ENCODE measurements around the gene CDC42EP2.

Gene CDC42EP2

GRCh38 chr11:65357856-65358356 is 43.2 kb downstream of the CDC42EP2 start:
- H3K36me3 ChIP-seq (ENCODE audit: control insufficient read depth, low read length): peaks cover 5% of the 10 kb centered on the region
- H3K4me2 ChIP-seq (ENCODE audit: low read length): no peak overlapping the region
- H3K9me3 ChIP-seq (ENCODE audit: control insufficient read depth, insufficient read depth, low read length): no peaks in the 10 kb centered on the region
- no peak overlapping the region for H3K27ac ChIP-seq (ENCODE audit: low read depth, low read length)
- H3K4me3 ChIP-seq (ENCODE audit: low read length): no peak overlapping the region
- TF ChIP-seq CTCF (IDR thresholded peaks at IDR 0.05; ENCODE audit: low read depth, low read length, poor library complexity, severe bottlenecking): no peak
- TF ChIP-seq EZH2phosphoT487 (IDR thresholded peaks at IDR 0.05; ENCODE audit: borderline replicate concordance, low read length): no peak
- no peaks in the 10 kb centered on the region for H3K27me3 ChIP-seq (ENCODE audit: control insufficient read depth, low read length)
- H3K79me2 ChIP-seq (ENCODE audit: control insufficient read depth, low read length): no peaks in the 10 kb centered on the region
- peaks cover 3% of the 10 kb centered on the region; the same call in 1 of the 2 replicates for H4K20me1 ChIP-seq (ENCODE audit: control insufficient read depth, insufficient read depth, low read depth, low read length)
- peaks cover 11% of the 10 kb centered on the region for H3F3A ChIP-seq (ENCODE audit: control insufficient read depth, insufficient read depth)
- H3K4me1 ChIP-seq (ENCODE audit: control insufficient read depth, low read length): peaks cover 17% of the 10 kb centered on the region
- no peaks in the 10 kb centered on the region for H3K9me2 ChIP-seq (replicated peaks; ENCODE audit: control insufficient read depth, low read length)

GRCh38 chr11:65362320-65362931 is 47.8 kb downstream of the CDC42EP2 start:
- no peaks in the 10 kb centered on the region for H3F3A ChIP-seq (ENCODE audit: control insufficient read depth, insufficient read depth)
- no peak overlapping the region for H3K4me2 ChIP-seq (ENCODE audit: low read length)
- no peaks in the 10 kb centered on the region for H4K20me1 ChIP-seq (ENCODE audit: control insufficient read depth, insufficient read depth, low read depth, low read length)
- H3K27ac ChIP-seq (ENCODE audit: low read depth, low read length): no peak overlapping the region
- H3K9me3 ChIP-seq (ENCODE audit: control insufficient read depth, insufficient read depth, low read length): no peaks in the 10 kb centered on the region
- peaks cover 10% of the 10 kb centered on the region for H3K4me1 ChIP-seq (ENCODE audit: control insufficient read depth, low read length)
- TF ChIP-seq CTCF (IDR thresholded peaks at IDR 0.05; ENCODE audit: low read depth, low read length, poor library complexity, severe bottlenecking) (no peak), EZH2phosphoT487 (IDR thresholded peaks at IDR 0.05; ENCODE audit: borderline replicate concordance, low read length) (no peak)
- H3K27me3 ChIP-seq (ENCODE audit: control insufficient read depth, low read length): no peaks in the 10 kb centered on the region
- no peaks in the 10 kb centered on the region for H3K36me3 ChIP-seq (ENCODE audit: control insufficient read depth, low read length)
- H3K79me2 ChIP-seq (ENCODE audit: control insufficient read depth, low read length): no peaks in the 10 kb centered on the region
- H3K4me3 ChIP-seq (ENCODE audit: low read length): no peak overlapping the region
- no peaks in the 10 kb centered on the region for H3K9me2 ChIP-seq (replicated peaks; ENCODE audit: control insufficient read depth, low read length)

GRCh38 chr11:65362966-65363365 is 48.3 kb downstream of the CDC42EP2 start:
- TF ChIP-seq EZH2phosphoT487 (IDR thresholded peaks at IDR 0.05; ENCODE audit: borderline replicate concordance, low read length) (no peak), CTCF (IDR thresholded peaks at IDR 0.05; ENCODE audit: low read depth, low read length, poor library complexity, severe bottlenecking) (no peak)
- H3K79me2 ChIP-seq (ENCODE audit: control insufficient read depth, low read length): no peaks in the 10 kb centered on the region
- H3K9me3 ChIP-seq (ENCODE audit: control insufficient read depth, insufficient read depth, low read length): no peaks in the 10 kb centered on the region
- H3F3A ChIP-seq (ENCODE audit: control insufficient read depth, insufficient read depth): no peaks in the 10 kb centered on the region
- H3K36me3 ChIP-seq (ENCODE audit: control insufficient read depth, low read length): no peaks in the 10 kb centered on the region
- no peak overlapping the region for H3K27ac ChIP-seq (ENCODE audit: low read depth, low read length)
- no peaks in the 10 kb centered on the region for H4K20me1 ChIP-seq (ENCODE audit: control insufficient read depth, insufficient read depth, low read depth, low read length)
- no peaks in the 10 kb centered on the region for H3K27me3 ChIP-seq (ENCODE audit: control insufficient read depth, low read length)
- H3K4me3 ChIP-seq (ENCODE audit: low read length): no peak overlapping the region
- H3K9me2 ChIP-seq (replicated peaks; ENCODE audit: control insufficient read depth, low read length): no peaks in the 10 kb centered on the region
- H3K4me2 ChIP-seq (ENCODE audit: low read length): no peak overlapping the region
- H3K4me1 ChIP-seq (ENCODE audit: control insufficient read depth, low read length): peaks cover 10% of the 10 kb centered on the region

Measured in DOHH2 (cell line).